Mesothelial cell of epicardium (in vitro differentiated cells): ENCODE measurements around the gene RIPK3. TPM values are rescaled to one million over a fixed set of nuclear protein-coding genes. Genes with fewer than 3 reads are reported as not detected.
"Not testable (repeated sequence)": the region's sequence is repeated elsewhere in the genome, so short reads cannot be mapped to it uniquely, and the experiment has no call there.

Experiments used
- DNase-seq, 2 experiments: peaks; one replicate each; pipeline ENCODE4 v3.0.0; 2021; ENCODE audit warnings: low spot score in 2 of 2; ENCODE audit not compliant: unreplicated experiment in 2 of 2
- H3K27ac Mint-ChIP-seq: 2 replicates; pipeline ENCODE4 v1.8.0; 2021; ENCODE audit warnings: mixed read lengths
- H3K27me3 Mint-ChIP-seq: 2 replicates; pipeline ENCODE4 v1.8.0; 2021; ENCODE audit warnings: low read depth, mixed read lengths
- H3K36me3 Mint-ChIP-seq: 2 replicates; pipeline ENCODE4 v1.8.0; 2021; ENCODE audit warnings: mixed read lengths
- H3K4me1 Mint-ChIP-seq: 2 replicates; pipeline ENCODE4 v1.8.0; 2021; ENCODE audit warnings: mixed read lengths
- H3K4me3 Mint-ChIP-seq: 2 replicates; pipeline ENCODE4 v1.8.0; 2021; ENCODE audit warnings: mild to moderate bottlenecking, moderate library complexity, mixed read lengths
- H3K9me3 Mint-ChIP-seq: 2 replicates; pipeline ENCODE4 v1.8.0; 2021; ENCODE audit warnings: mixed read lengths
- total RNA-seq: library from RNA; stranded (reverse); gene quantifications from 3 replicates; pipeline ENCODE4 v1.2.1, GENCODE V29; 2021
- TF ChIP-seq, protein P1 (sequence below): fragments of 200-600 bp; sonication (generic); IDR thresholded peaks from one replicate; pipeline ENCODE4 v1.5.0; 2021; ENCODE audit warnings: antibody characterized with exemption; ENCODE audit not compliant: unreplicated experiment

The RIPK3 gene
- total RNA-seq, 1 donor from 2014 or later, result 2.0 TPM

DNA sequence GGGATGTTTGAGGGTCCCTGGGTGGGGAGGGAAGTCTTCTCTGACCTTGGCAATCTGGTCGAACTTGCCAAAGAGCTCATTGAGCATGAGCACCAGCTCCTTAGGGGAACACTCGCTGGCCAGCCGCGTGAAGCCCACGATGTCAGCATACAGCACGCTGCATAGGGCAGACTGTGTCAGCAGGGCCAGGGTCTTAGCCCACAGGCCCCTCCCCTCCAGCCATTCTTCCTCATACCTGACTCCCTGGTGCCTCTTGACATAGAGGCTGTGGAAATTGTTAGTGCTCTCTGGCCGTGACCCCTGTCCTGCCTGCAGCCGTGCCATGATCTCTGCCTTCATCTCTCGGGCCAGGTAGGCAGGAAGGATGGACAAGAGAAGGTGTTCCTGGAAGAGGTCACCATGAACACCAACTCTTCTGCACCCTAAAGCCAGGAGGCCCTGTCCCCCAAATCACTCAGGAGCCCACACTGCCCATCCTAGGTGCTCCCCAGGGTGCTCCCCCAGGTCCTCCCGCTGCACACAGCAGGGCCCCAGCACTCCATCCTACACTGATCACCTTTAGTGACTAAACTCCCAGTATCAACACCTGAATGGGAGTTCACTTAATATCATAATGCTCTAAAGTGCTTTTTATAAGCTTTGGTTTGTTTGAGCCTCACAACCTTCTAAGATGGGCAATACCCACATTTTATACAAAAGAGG lies 8.7 kb downstream of the RIPK3 start:
- Mint-ChIP-seq H3K36me3 (no peaks in the 10 kb centered on the region), H3K9me3 (no peaks in the 10 kb centered on the region), H3K4me1 (peaks cover 19% of the 10 kb centered on the region), H3K27ac (no peak overlapping the region), H3K4me3 (no peak overlapping the region), H3K27me3 (peaks cover 51% of the 10 kb centered on the region)
- TF ChIP-seq, protein P1, sequence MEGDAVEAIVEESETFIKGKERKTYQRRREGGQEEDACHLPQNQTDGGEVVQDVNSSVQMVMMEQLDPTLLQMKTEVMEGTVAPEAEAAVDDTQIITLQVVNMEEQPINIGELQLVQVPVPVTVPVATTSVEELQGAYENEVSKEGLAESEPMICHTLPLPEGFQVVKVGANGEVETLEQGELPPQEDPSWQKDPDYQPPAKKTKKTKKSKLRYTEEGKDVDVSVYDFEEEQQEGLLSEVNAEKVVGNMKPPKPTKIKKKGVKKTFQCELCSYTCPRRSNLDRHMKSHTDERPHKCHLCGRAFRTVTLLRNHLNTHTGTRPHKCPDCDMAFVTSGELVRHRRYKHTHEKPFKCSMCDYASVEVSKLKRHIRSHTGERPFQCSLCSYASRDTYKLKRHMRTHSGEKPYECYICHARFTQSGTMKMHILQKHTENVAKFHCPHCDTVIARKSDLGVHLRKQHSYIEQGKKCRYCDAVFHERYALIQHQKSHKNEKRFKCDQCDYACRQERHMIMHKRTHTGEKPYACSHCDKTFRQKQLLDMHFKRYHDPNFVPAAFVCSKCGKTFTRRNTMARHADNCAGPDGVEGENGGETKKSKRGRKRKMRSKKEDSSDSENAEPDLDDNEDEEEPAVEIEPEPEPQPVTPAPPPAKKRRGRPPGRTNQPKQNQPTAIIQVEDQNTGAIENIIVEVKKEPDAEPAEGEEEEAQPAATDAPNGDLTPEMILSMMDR, result no peak
- DNase-seq, result no peak

DNA sequence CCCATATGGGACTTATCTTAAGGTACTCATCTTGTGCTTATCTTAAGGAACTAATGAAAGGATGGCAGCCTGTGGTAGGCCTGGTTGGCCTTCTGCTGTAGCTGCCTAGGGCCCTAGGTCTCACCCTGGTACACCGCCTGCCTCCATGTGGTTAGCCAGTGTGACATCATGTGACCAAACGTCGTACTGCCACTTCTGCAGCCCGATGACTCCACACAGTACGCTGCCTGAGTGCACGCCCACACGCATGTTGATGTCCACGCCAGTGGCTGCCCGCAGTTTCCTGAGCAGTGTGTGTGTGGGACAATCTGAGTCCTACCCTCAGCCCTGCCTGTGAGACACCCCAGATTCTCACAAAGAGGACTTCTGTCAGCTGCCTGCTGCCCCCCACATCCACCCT lies 10.1 kb downstream of the RIPK3 start:
- no peak for DNase-seq
- Mint-ChIP-seq H3K36me3 (no peaks in the 10 kb centered on the region), H3K4me1 (peaks cover 13% of the 10 kb centered on the region), H3K9me3 (no peaks in the 10 kb centered on the region), H3K27me3 (peaks cover 37% of the 10 kb centered on the region), H3K27ac (no peak overlapping the region), H3K4me3 (no peak overlapping the region)
- TF ChIP-seq, protein P1, result no peak

DNA sequence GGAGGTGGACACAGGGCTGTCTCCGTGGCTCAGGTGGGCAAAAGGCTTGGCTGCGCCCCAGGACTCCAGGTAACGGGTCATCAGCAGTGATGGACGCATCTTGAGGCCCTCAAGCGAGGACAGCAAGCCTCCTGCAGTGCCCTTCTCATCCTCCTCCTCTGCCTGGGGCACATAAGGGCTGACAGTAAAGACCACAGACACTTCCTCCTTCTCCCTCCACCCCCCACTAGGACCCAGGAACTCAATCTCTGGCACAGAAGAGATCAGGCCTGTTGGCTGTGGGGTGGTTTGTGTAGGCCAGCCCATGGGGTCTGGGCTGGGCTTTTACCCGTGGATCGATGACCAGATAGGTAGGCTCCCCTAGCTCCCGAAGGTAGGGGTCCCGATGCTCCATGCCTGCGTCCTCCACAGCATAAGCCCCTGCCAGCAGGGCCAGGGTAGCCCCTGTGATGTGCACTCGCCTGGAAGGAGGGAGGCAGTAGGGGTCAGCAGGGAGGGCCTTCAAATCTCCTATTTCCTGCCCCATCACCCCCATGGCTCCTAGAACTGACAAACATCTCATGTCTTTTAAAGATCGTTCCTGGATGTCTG lies 10.6 kb downstream of the RIPK3 start:
- H3K4me3 Mint-ChIP-seq, result no peak overlapping the region
- peaks cover 11% of the 10 kb centered on the region for H3K4me1 Mint-ChIP-seq
- no peak for DNase-seq
- no peak overlapping the region for H3K27ac Mint-ChIP-seq
- TF ChIP-seq, protein P1, result no peak
- H3K9me3 Mint-ChIP-seq, result no peaks in the 10 kb centered on the region
- H3K27me3 Mint-ChIP-seq, result peaks cover 33% of the 10 kb centered on the region
- H3K36me3 Mint-ChIP-seq, result no peaks in the 10 kb centered on the region

DNA sequence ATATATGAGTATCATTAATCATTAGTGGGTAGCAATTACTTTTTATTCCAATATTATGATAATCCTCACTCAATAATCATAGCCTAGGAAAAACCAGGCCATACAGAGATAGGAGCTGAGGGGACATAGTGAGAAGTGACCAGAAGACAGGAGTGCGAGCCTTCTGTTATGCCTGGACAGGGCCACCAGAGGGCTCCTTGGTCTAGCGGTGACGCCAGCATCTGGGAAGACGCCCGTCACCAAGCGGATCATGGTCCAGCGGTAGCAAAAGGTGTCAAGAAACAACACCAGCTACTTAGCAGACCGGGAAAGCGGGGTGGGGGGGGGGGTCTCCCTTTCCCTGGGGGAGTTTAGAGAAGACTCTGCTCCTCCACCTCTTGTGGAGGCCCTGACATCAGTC lies 11.9 kb downstream of the RIPK3 start:
- H3K4me1 Mint-ChIP-seq, H3K4me3 Mint-ChIP-seq, H3K9me3 Mint-ChIP-seq, H3K36me3 Mint-ChIP-seq, H3K27ac Mint-ChIP-seq: not testable (repeated sequence)
- DNase-seq, result peak in 1 of 2 experiments; percentile 47
- H3K27me3 Mint-ChIP-seq, result peaks cover 20% of the 10 kb centered on the region
- TF ChIP-seq, protein P1, result peak; percentile 42

DNA sequence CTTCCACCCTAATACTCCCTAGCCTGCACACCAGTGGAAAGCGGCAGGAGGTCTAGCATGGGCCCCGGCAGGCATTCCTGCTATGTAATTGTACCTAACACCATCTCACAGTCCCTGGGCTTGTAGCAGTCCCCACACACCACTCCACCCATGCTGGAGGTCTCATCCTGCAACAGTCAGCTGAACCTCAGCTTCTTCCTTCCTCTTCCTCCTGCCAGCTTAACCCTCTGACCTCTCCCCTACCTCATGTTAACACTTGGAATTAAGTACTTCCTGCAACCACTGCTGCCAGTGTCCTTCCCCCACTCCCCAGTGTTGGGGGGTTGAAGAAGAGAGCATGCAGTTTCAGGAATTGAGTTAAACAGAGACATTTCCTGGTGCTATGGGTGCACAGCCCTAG lies 12.5 kb downstream of the RIPK3 start:
- Mint-ChIP-seq H3K4me1 (peaks cover 4% of the 10 kb centered on the region), H3K36me3 (no peaks in the 10 kb centered on the region), H3K27ac (no peak overlapping the region), H3K27me3 (peaks cover 14% of the 10 kb centered on the region), H3K4me3 (no peak overlapping the region), H3K9me3 (no peaks in the 10 kb centered on the region)
- no peak for DNase-seq
- TF ChIP-seq, protein P1, result no peak
